HuH-7 (cell line): Measurements from ENCODE around the gene MAGEB6.
"Not testable (repeated sequence)": the region's sequence is repeated elsewhere in the genome, so short reads cannot be mapped to it uniquely, and the experiment has no call there.

Experiments used
- DNase-seq: peaks from one replicate; pipeline ENCODE4 v3.0.0; 2011; ENCODE audit warnings: low spot score

Gene MAGEB6, protein sequence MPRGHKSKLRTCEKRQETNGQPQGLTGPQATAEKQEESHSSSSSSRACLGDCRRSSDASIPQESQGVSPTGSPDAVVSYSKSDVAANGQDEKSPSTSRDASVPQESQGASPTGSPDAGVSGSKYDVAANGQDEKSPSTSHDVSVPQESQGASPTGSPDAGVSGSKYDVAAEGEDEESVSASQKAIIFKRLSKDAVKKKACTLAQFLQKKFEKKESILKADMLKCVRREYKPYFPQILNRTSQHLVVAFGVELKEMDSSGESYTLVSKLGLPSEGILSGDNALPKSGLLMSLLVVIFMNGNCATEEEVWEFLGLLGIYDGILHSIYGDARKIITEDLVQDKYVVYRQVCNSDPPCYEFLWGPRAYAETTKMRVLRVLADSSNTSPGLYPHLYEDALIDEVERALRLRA

DNA sequence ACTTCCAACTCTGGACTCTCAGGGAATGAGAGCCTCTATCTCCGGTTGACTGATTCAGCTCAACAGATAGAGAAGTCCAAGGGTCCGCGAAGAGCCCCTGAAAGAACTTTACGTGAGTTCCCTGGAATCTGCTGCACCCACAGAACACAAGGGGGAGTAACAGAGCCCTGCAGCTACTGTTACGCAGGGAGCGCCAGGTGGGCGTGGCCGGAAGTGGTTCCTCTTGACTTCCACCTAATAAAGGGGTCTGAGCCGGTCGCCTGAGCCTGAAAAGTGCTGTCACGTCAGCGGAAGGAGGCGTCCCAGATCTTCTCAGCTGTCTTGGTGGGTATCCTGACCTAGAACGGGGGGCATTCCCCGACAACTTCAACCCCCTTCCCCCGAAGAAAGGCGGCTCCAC is at the start of gene MAGEB6:
Gene MAGEB6 (plus strand): TSS at position 237 of the 400 bp plus-strand sequence. CDS start 1,407 bp downstream, outside the sequence.
- DNase-seq = no peak

DNA sequence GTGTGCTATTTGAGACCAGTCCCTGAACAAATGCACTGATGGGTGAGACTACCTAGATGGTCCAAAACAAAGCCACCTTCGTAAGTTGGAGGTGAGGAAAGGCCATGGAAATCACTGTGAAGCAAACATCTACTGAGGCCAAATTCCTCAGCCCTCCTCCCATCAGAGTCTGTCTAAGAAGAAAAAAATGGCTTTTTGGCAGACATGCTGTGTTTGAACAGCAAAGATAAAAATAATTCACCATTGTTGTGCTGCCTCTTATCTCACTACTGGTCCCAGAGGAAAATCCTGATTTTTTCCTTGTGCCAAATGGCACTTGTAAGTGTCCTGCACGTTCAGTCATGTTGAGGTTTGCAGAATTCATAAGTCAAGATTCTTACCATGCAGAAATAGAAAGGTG is 46.2 kb upstream of the MAGEB6 start:
- no peak for DNase-seq

GRCh38 chrX:26160301-26160700 is 31.9 kb upstream of the MAGEB6 start, which contains the start of gene MAGEB6B:
Gene MAGEB6B (plus strand): TSS chrX:26160601. CDS start chrX:26160601, 0 bp downstream.
- DNase-seq = no peak

DNA sequence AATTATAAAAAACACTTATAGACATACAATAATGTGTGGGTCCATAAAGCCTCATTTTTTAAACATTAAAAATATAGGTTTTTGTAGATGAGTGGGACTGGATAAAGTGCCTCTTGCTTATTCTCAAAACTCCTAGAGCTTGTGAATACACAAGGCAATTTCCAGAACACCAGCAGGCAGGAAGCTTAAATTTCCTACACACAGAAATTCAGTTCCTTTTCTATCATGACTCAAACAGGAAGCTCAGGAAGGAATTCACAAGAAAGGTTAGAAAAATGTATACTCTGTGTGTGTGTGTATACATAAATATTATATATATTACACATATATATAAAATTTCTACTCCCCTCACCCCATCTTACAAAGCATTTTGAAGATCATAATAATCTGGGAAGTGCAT is 11.3 kb downstream of the MAGEB6 start:
- DNase-seq = no peak

- not testable (repeated sequence) for DNase-seq
These were observed 12.5 kb downstream of the MAGEB6 start for GRCh38 chrX:26204717-26205116.

DNA sequence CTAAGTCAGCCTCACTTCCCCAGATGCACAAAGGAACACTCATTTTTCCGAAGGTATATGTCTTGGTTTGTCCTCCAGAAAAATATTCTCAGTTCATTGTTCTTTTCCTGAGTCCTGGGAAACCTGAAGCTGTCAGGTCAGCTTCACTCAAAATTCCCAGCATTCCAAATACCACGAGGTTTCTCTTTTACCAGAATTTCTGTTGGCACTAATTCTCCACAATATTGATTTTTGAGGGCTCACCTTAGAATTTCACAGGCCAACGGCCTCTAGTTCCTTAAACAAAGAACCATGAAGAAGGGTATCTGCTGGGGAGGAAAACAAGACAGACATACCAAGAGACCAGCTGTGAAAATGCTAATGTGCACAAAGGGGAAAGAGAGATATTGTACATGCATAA is 15.8 kb downstream of the MAGEB6 start:
- DNase-seq = no peak

GRCh38 chrX:26215869-26216268 is 23.6 kb downstream of the MAGEB6 start, which contains the start of gene MAGEB5:
Gene MAGEB5 (plus strand): TSS chrX:26216169. CDS start chrX:26217302, 1,133 bp downstream.
- DNase-seq = no peak

DNA sequence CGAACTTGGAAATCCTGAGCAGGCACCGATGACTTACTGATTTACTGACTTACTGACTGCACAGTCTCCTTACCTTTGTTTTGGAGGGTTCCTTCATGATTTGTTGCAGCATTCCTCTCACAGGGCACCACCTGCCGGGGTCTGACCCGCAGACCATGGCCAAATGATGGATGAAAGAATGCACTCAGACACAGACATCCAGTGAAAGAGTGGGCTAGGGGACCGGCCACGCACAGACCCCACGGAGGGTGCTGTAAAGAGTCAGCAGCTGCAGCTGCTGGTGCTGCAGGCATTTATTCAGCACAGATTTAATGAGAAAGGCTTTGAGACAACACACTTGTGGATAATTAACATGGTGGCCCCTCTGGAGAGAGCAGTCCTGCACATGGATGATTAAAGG is 27.1 kb downstream of the MAGEB6 start:
- DNase-seq = no peak

DNA sequence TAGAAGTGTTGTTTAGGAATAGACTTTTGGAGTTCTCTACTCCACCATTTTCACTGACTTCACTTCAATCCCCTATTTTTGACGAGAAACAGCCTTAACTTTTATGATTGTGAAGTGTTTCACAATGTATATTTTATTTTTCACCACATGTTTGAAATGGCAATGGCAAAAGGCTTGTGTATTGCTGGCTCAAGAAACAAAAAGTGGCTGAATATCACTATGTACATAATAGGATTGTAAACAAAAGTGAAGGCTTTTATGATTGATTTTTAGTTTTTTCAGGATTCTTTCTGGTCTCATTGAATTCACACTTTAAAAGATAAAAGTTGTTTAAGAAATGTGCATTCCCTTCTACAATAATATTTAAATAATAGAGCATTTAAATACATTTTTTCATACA is 41.9 kb downstream of the MAGEB6 start:
- no peak for DNase-seq
